ENCODE measurements around the gene DNAAF5.
A peak's percentile ranks its signal among the peaks of the same experiment; 100 is the strongest.

The DNAAF5 gene

GRCh38 chr7:713488-714230 is 12.8 kb upstream of the DNAAF5 start:
- no peaks in the 10 kb centered on the region for H3K27me3 ChIP-seq (ENCODE audit: low read depth)
- H3K4me3 ChIP-seq, result no peak overlapping the region
- DNase-seq (ENCODE audit: low spot score in 2 of 2), result no peak
- H3K4me1 ChIP-seq, result no peaks in the 10 kb centered on the region
- H3K9me3 ChIP-seq, result no peaks in the 10 kb centered on the region
- H3K36me3 ChIP-seq (replicated peaks), result no peaks in the 10 kb centered on the region
- in situ Hi-C loops (cut with MboI; ENCODE audit: low sequenced_read_pairs), result no loop called here

- no peaks in the 10 kb centered on the region for H3K36me3 ChIP-seq (replicated peaks)
- no peaks in the 10 kb centered on the region for H3K4me1 ChIP-seq
- in situ Hi-C loops (cut with MboI; ENCODE audit: low sequenced_read_pairs), result no loop called here
- H3K4me3 ChIP-seq, result no peak overlapping the region
- no peak for DNase-seq (ENCODE audit: low spot score in 2 of 2)
- no peaks in the 10 kb centered on the region for H3K27me3 ChIP-seq (ENCODE audit: low read depth)
- no peaks in the 10 kb centered on the region for H3K9me3 ChIP-seq
Observed at GRCh38 chr7:714251-714671, 12.2 kb upstream of the DNAAF5 start.

GRCh38 chr7:716222-716621 is 10.3 kb upstream of the DNAAF5 start:
- H3K4me3 ChIP-seq, result no peak overlapping the region
- 0 out of 2 replicates have a peak, but pooled peaks cover 3% of the 10 kb centered on the region for H3K9me3 ChIP-seq
- no peaks in the 10 kb centered on the region for H3K27me3 ChIP-seq (ENCODE audit: low read depth)
- no peaks in the 10 kb centered on the region for H3K4me1 ChIP-seq
- in situ Hi-C loops (cut with MboI; ENCODE audit: low sequenced_read_pairs), result no loop called here
- H3K36me3 ChIP-seq (replicated peaks), result no peaks in the 10 kb centered on the region
- no peak for DNase-seq (ENCODE audit: low spot score in 2 of 2)

DNA sequence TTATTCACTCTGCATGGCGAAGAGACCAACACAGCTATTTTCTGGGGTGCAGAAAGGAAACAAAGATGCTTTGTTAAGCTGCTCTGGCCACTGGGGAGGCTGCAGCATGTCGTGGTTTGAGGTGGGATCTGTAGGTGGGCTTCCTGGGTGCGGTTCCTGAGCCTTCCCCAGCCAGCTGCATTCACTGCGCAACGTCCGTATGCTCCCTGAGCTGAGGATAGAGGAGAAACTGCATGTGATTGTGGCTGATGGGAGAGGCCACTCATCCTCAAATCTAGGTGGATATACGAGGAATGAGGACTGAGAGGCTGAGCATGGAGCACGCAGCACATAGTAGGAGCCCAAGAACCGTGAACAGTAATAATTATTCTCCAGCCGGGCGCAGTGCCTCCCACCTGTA is 9.9 kb upstream of the DNAAF5 start:
- Histone ChIP-seq H3K36me3 (replicated peaks) (no peaks in the 10 kb centered on the region), H3K4me3 (no peak overlapping the region), H3K4me1 (no peaks in the 10 kb centered on the region), H3K27me3 (ENCODE audit: low read depth) (no peaks in the 10 kb centered on the region), H3K9me3 (peaks cover 6% of the 10 kb centered on the region; the same call in 1 of the 2 replicates)
- no peak for DNase-seq (ENCODE audit: low spot score in 2 of 2)
- in situ Hi-C loops (cut with MboI; ENCODE audit: low sequenced_read_pairs), result no loop called here

GRCh38 chr7:721619-722248 is 4.8 kb upstream of the DNAAF5 start:
- Histone ChIP-seq H3K4me1 (no peaks in the 10 kb centered on the region), H3K36me3 (replicated peaks) (0 out of 2 replicates have a peak, but pooled peaks cover 3% of the 10 kb centered on the region), H3K27me3 (ENCODE audit: low read depth) (no peaks in the 10 kb centered on the region), H3K9me3 (peaks cover 11% of the 10 kb centered on the region), H3K4me3 (no peak overlapping the region)
- in situ Hi-C loops (cut with MboI; ENCODE audit: low sequenced_read_pairs), result no loop called here
- no peak for DNase-seq (ENCODE audit: low spot score in 2 of 2)

DNA sequence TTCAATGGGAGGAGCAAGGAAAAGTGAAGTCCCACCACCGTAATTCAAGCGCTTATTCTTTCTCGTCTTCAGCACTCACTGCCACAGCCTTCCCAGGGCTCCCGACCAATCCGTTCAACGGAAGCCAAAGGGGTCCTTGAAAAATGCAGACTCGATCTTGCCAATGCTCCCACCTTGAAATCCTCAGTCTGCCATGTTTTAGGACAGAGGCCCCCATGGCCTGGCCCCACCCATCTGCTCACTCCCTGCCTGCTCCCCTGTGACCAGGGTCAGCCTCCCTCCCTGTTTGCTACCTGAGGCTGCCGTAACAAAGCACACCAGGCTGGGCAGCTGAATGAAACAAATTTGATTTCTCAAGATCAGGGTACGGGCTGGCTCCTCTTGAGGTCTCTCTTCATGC is 3.0 kb upstream of the DNAAF5 start:
- DNase-seq (ENCODE audit: low spot score in 2 of 2), result no peak
- H3K9me3 ChIP-seq, result peaks cover 11% of the 10 kb centered on the region
- no peaks in the 10 kb centered on the region for H3K27me3 ChIP-seq (ENCODE audit: low read depth)
- H3K36me3 ChIP-seq (replicated peaks), result 0 out of 2 replicates have a peak, but pooled peaks cover 3% of the 10 kb centered on the region
- H3K4me3 ChIP-seq, result no peak overlapping the region
- in situ Hi-C loops (cut with MboI; ENCODE audit: low sequenced_read_pairs), result no loop called here
- H3K4me1 ChIP-seq, result no peaks in the 10 kb centered on the region; the same call in 1 of the 2 replicates

DNA sequence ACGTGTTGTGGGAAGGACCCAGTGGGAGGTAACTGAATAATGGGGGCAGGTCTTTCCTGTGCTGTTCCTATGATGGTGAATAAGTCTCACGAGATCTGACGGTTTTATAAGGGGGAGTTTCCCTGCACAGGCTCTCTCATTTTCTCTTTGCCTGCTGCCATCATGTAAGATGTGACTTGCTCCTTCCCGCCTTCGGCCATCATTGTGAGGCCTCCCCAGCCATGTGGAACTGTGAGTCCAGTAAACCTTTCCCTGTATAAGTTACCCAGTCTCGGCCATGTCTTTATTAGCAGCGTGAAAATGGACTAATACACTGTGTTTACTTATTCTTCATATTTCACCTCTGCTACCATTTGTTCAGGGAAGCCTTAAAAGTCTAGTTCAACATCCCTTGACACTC is 2.2 kb upstream of the DNAAF5 start:
- Histone ChIP-seq H3K4me3 (no peak overlapping the region), H3K9me3 (peaks cover 11% of the 10 kb centered on the region), H3K4me1 (no peaks in the 10 kb centered on the region; the same call in 1 of the 2 replicates), H3K36me3 (replicated peaks) (peaks cover 6% of the 10 kb centered on the region), H3K27me3 (ENCODE audit: low read depth) (no peaks in the 10 kb centered on the region)
- no peak for DNase-seq (ENCODE audit: low spot score in 2 of 2)
- in situ Hi-C loops (cut with MboI; ENCODE audit: low sequenced_read_pairs), result no loop called here

GRCh38 chr7:725223-726005 is 1.1 kb upstream of the DNAAF5 start:
- peak overlapping the region; percentile 40 for H3K4me3 ChIP-seq
- no peaks in the 10 kb centered on the region for H3K27me3 ChIP-seq (ENCODE audit: low read depth)
- peaks cover 13% of the 10 kb centered on the region for H3K36me3 ChIP-seq (replicated peaks)
- DNase-seq (ENCODE audit: low spot score in 2 of 2), result no peak
- no peaks in the 10 kb centered on the region; the same call in 1 of the 2 replicates for H3K4me1 ChIP-seq
- H3K9me3 ChIP-seq, result peaks cover 10% of the 10 kb centered on the region
- in situ Hi-C loops (cut with MboI; ENCODE audit: low sequenced_read_pairs), result no loop called here

GRCh38 chr7:726854-727103 is 280 bp downstream of the DNAAF5 start:
- in situ Hi-C loops (cut with MboI; ENCODE audit: low sequenced_read_pairs), result no loop called here
- DNase-seq (ENCODE audit: low spot score in 2 of 2), result peak in 1 of 2 experiments; percentile 17
- H3K4me1 ChIP-seq, result no peaks in the 10 kb centered on the region; the same call in 1 of the 2 replicates

DNA sequence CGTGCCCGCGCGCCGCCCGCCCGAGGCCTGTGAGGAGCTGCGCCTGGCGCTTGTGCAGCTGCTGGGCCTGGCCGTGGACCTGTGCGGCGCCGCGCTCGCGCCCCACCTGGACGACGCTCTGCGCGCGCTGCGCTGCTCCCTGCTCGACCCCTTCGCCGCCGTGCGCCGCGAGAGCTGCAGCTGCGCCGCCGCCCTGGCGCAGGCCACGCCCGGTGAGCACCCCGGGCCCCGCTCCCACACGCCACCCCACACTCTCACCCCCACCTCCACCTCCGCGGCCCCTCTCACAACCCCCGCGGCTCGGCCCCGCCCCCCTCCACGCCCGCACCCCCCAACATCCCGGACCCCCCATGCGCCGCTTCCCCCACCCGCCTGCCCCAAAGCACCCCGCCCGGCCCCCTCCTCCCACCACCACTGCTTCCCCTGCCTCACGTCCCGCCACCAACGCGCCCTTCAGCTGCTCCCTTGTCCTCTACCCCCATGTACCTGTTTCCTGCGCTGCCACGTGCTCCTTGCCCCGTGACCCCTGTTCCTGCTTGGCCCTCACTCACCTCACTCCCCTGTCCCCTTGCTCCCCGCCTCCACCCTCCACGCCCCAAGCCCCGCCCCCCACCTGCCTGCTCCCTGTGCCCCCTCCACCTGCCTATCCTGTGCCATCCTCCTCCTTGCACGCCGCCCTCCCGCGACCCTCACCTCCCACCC is 756 bp downstream of the DNAAF5 start, which contains the start of gene PRKAR1B:
Gene PRKAR1B (minus strand): TSS at position 178 of the 702 bp plus-strand sequence. CDS start 15,776 bp downstream, outside the sequence.
- in situ Hi-C loops (cut with MboI; ENCODE audit: low sequenced_read_pairs), result no loop called here
- Histone ChIP-seq H3K4me1 (no peaks in the 10 kb centered on the region; the same call in 1 of the 2 replicates), H3K27me3 (ENCODE audit: low read depth) (no peaks in the 10 kb centered on the region), H3K36me3 (replicated peaks) (peaks cover 29% of the 10 kb centered on the region), H3K9me3 (peaks cover 4% of the 10 kb centered on the region), H3K4me3 (peak within 1 kb of the TSS; percentile 40)
- DNase-seq (ENCODE audit: low spot score in 2 of 2), result peak; percentile 8 to 59

More at GRCh38 chr7:726854-727103, 280 bp downstream of the DNAAF5 start:
- Histone ChIP-seq H3K4me3 (peak overlapping the region; percentile 40; the same call in 1 of the 2 replicates), H3K9me3 (peaks cover 4% of the 10 kb centered on the region), H3K27me3 (ENCODE audit: low read depth) (no peaks in the 10 kb centered on the region), H3K36me3 (replicated peaks) (peaks cover 24% of the 10 kb centered on the region)

- Histone ChIP-seq H3K36me3 (replicated peaks) (peaks cover 33% of the 10 kb centered on the region), H3K27me3 (ENCODE audit: low read depth) (no peaks in the 10 kb centered on the region), H3K4me1 (no peaks in the 10 kb centered on the region; the same call in 1 of the 2 replicates), H3K4me3 (peak overlapping the region; percentile 40), H3K9me3 (peaks cover 4% of the 10 kb centered on the region)
- peak in 1 of 2 experiments; percentile 27 for DNase-seq (ENCODE audit: low spot score in 2 of 2)
- in situ Hi-C loops (cut with MboI; ENCODE audit: low sequenced_read_pairs), result no loop called here
Observed at GRCh38 chr7:727806-728460, 1.4 kb downstream of the DNAAF5 start.

- in situ Hi-C loops (cut with MboI; ENCODE audit: low sequenced_read_pairs), result no loop called here
- Histone ChIP-seq H3K4me1 (no peaks in the 10 kb centered on the region; the same call in 1 of the 2 replicates), H3K27me3 (ENCODE audit: low read depth) (no peaks in the 10 kb centered on the region), H3K36me3 (replicated peaks) (peaks cover 34% of the 10 kb centered on the region), H3K4me3 (peak overlapping the region; percentile 40), H3K9me3 (peaks cover 5% of the 10 kb centered on the region)
- no peak for DNase-seq (ENCODE audit: low spot score in 2 of 2)
Observed at GRCh38 chr7:728602-729001, 2.1 kb downstream of the DNAAF5 start.
